Measurements from ENCODE around the gene ANKAR.

DNA sequence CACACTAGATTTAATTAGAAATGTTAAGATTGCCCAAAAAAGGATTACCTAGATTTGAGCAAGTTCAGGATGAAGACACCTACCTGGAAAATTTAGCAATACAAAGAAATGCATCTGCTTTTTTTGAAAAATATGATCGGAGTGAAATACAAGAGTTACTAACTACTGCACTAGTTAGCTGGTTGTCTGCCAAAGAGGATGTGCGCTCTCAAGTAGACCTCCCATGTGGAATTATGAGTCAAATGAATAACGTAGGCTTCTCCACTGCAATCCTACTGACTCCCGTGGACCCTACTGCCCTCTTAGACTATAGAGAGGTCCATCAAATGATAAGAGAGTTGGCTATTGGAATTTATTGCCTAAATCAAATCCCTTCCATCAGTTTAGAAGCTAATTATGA lies 2.0 kb downstream of the ANKAR start:
- TF ChIP-seq, protein P1, sequence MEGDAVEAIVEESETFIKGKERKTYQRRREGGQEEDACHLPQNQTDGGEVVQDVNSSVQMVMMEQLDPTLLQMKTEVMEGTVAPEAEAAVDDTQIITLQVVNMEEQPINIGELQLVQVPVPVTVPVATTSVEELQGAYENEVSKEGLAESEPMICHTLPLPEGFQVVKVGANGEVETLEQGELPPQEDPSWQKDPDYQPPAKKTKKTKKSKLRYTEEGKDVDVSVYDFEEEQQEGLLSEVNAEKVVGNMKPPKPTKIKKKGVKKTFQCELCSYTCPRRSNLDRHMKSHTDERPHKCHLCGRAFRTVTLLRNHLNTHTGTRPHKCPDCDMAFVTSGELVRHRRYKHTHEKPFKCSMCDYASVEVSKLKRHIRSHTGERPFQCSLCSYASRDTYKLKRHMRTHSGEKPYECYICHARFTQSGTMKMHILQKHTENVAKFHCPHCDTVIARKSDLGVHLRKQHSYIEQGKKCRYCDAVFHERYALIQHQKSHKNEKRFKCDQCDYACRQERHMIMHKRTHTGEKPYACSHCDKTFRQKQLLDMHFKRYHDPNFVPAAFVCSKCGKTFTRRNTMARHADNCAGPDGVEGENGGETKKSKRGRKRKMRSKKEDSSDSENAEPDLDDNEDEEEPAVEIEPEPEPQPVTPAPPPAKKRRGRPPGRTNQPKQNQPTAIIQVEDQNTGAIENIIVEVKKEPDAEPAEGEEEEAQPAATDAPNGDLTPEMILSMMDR (IDR thresholded peaks at IDR 0.05; ENCODE audit: low read depth, low read length, poor library complexity, severe bottlenecking): no peak
- no peak for TF ChIP-seq EZH2phosphoT487 (IDR thresholded peaks at IDR 0.05; ENCODE audit: borderline replicate concordance, low read length)

Measured in DOHH2 (cell line).